ENCODE measurements around the gene UHRF2. TPM values are rescaled to one million over a fixed set of nuclear protein-coding genes. Genes with fewer than 3 reads are reported as not detected.
A peak's percentile ranks its signal among the peaks of the same experiment; 100 is the strongest.

Gene UHRF2
- total and polyA plus RNA-seq, 9 of the 15 experiments (the other 6 are each of a cell fraction or from before 2014, with no cell fraction given) = 5.6 to 39.0 (median 20.1) TPM

- peak; percentile 80 for TF ChIP-seq RBBP5 (IDR thresholded peaks at IDR 0.05; ENCODE audit: borderline replicate concordance, insufficient read depth, low read length, poor library complexity, severe bottlenecking)
- no peak for TF ChIP-seq ZNF124 (CRISPR knock-in tag; IDR thresholded peaks at IDR 0.05)
- no peak for TF ChIP-seq STAT5B (CRISPR knock-in tag; IDR thresholded peaks at IDR 0.05)
- TF ChIP-seq NR3C1 (CRISPR knock-in tag; IDR thresholded peaks at IDR 0.05) = 0 out of 2 replicates have a peak, but pooled peaks have one; percentile 39
- TF ChIP-seq WHSC1 (IDR thresholded peaks at IDR 0.05; ENCODE audit: low read length) = no peak
- TF ChIP-seq HNRNPLL (IDR thresholded peaks at IDR 0.05; ENCODE audit: low read depth, low read length, poor library complexity, severe bottlenecking) = peak; percentile 15
- no peak for TF ChIP-seq MIER1 (IDR thresholded peaks at IDR 0.05; ENCODE audit: low read depth)
- TF ChIP-seq HDAC3 (IDR thresholded peaks at IDR 0.05; ENCODE audit: borderline replicate concordance, partially characterized antibody) = no peak
- no peak for TF ChIP-seq ARID2 (IDR thresholded peaks at IDR 0.05)
- no peak for TF ChIP-seq JUND (IDR thresholded peaks at IDR 0.05; ENCODE audit: borderline replicate concordance, low read depth, low read length)
- TF ChIP-seq JUND (tag; IDR thresholded peaks at IDR 0.05; ENCODE audit: borderline replicate concordance, low read depth, low read length) = no peak
- no peak for TF ChIP-seq CBX1 (IDR thresholded peaks at IDR 0.05; ENCODE audit: low read depth)
- peak; percentile 57 for TF ChIP-seq SIN3B (IDR thresholded peaks at IDR 0.05; ENCODE audit: low read depth)
- no peak for TF ChIP-seq MBD1 (CRISPR knock-in tag; IDR thresholded peaks at IDR 0.05)
- TF ChIP-seq PHF8 (IDR thresholded peaks at IDR 0.05; ENCODE audit: borderline replicate concordance, low read length) = peak; percentile 43; the same call in 1 of the 2 replicates
- TF ChIP-seq SIRT6 (IDR thresholded peaks at IDR 0.05; ENCODE audit: low read depth, low read length) = no peak
- TF ChIP-seq ZMIZ1 (IDR thresholded peaks at IDR 0.05; ENCODE audit: low read depth in 2 of 2, low read length in 2 of 2) = no peak
- no peak for TF ChIP-seq KAT2B (IDR thresholded peaks at IDR 0.05; ENCODE audit: low read depth, low read length)
- no peak for TF ChIP-seq CLOCK (CRISPR knock-in tag; IDR thresholded peaks at IDR 0.05; ENCODE audit: borderline replicate concordance)
These were observed 607 bp downstream of the UHRF2 start (continued) for GRCh38 chr9:6413365-6414246.
